Measurements from ENCODE around the gene SMAD9. TPM values are rescaled to one million over a fixed set of nuclear protein-coding genes. Genes with fewer than 3 reads are reported as not detected.

Gene SMAD9
- total RNA-seq, 1 experiment from 2014 or later, result 1.1 TPM

- H3K23ac ChIP-seq (ENCODE audit: insufficient read length, low read depth, low read length), result no peak overlapping the region
- no peak for TF ChIP-seq CTCF (conservative IDR thresholded peaks at IDR 0.05)
- H3K4ac ChIP-seq (ENCODE audit: low read depth, low read length), result no peak overlapping the region
- H3K9ac ChIP-seq (ENCODE audit: extremely low read depth, insufficient read length, low read length), result no peak overlapping the region
- H3K27ac ChIP-seq (ENCODE audit: insufficient read length, low read depth, low read length), result no peak overlapping the region
- no peak overlapping the region for H2AK5ac ChIP-seq (ENCODE audit: insufficient read length, low read length)
- H3K79me1 ChIP-seq (ENCODE audit: insufficient read depth, low read depth, low read length, poor library complexity, severe bottlenecking), result no peaks in the 10 kb centered on the region
- no peak overlapping the region for H3T11ph ChIP-seq (ENCODE audit: low read length)
- no peak overlapping the region for H2AFZ ChIP-seq (ENCODE audit: low read length)
- no peak overlapping the region for H2BK12ac ChIP-seq (ENCODE audit: insufficient read length, low read depth, low read length)
- H3K9me3 Mint-ChIP-seq, result no peaks in the 10 kb centered on the region
- no peak overlapping the region for H2BK5ac ChIP-seq (ENCODE audit: insufficient read length, low read length)
- H2BK20ac ChIP-seq (ENCODE audit: low read depth, low read length, poor library complexity, severe bottlenecking), result no peak overlapping the region
- H2BK15ac ChIP-seq (ENCODE audit: low read depth, low read length), result no peak overlapping the region
- no peaks in the 10 kb centered on the region for H3K23me2 ChIP-seq (ENCODE audit: insufficient read length, low read depth, low read length, poor library complexity, severe bottlenecking)
- H3K14ac ChIP-seq (ENCODE audit: insufficient read depth, low read length), result no peak overlapping the region
- no peaks in the 10 kb centered on the region for H4K20me1 ChIP-seq (ENCODE audit: control insufficient read depth, insufficient read depth, insufficient read length)
- no peaks in the 10 kb centered on the region for H3K9me3 ChIP-seq (ENCODE audit: control insufficient read depth, low read depth, low read length)
- WGBS (ENCODE audit: extremely low coverage, insufficient read length, low lambda C conversion rate), result no CpG with 5 or more reads among the region's 2 CpGs
- no peak overlapping the region for H3K4me3 Mint-ChIP-seq
- no peaks in the 10 kb centered on the region for H3K4me1 ChIP-seq (ENCODE audit: insufficient read depth, low read length)
- H4K5ac ChIP-seq (ENCODE audit: insufficient read length, low read depth, low read length), result no peak overlapping the region
- no peak overlapping the region for H3K56ac ChIP-seq (ENCODE audit: insufficient read length, low read depth, low read length)
- no peak overlapping the region for H4K8ac ChIP-seq (replicated peaks; ENCODE audit: insufficient read length, low read depth, low read length)
- H3K4me1 Mint-ChIP-seq, result 0 out of 4 replicates have a peak, but pooled peaks cover 0 to 2% of the 10 kb centered on the region in 2 experiments
- no peak overlapping the region for H2BK120ac ChIP-seq (ENCODE audit: low read depth, low read length, poor library complexity, severe bottlenecking)
- no peaks in the 10 kb centered on the region for H3K27me3 Mint-ChIP-seq (ENCODE audit: low read depth)
- no peak overlapping the region for H4K91ac ChIP-seq (ENCODE audit: insufficient read length, low read depth, low read length)
- no peak overlapping the region for H3K4me2 ChIP-seq (ENCODE audit: insufficient read depth, insufficient read length, low read length)
- no peaks in the 10 kb centered on the region for H3K79me2 ChIP-seq (ENCODE audit: insufficient read depth, low read length)
- H3K27me3 ChIP-seq (ENCODE audit: insufficient read depth, low read length), result no peaks in the 10 kb centered on the region
- no peaks in the 10 kb centered on the region for H3K36me3 Mint-ChIP-seq (ENCODE audit: insufficient read depth in 1 of 3, low read depth in 3 of 3)
- H3K18ac ChIP-seq (ENCODE audit: insufficient read length, low read depth, low read length), result no peak overlapping the region
- DNase-seq, result no peak
- 0 out of 7 replicates have a peak overlapping the region, but pooled peaks of 1 of the 3 experiments have one; percentile 23 for H3K27ac Mint-ChIP-seq
Measured at GRCh38 chr13:36907821-36908220, 12.2 kb downstream of the SMAD9 start.
